ENCODE measurements around the gene LARGE1.
"Not testable (repeated sequence)": the region's sequence is repeated elsewhere in the genome, so short reads cannot be mapped to it uniquely, and the experiment has no call there.

LARGE1 gene

DNA sequence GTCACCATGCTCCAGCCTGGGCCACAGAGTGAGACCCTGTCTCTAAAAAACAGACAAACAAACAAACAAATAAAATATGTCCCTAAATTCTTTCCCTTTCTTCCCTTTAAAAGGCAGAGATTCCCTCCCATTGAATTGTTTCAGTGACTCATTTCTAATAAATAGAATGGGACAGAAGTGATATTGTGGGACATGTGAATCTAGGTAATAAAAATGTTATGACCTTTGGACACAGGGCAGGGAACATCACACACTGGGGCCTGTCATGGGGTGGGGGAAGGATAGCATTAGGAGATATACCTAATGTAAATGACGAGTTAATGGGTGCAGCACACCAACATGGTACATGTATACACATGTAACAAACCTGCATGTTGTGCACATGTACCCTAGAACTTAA lies 459.0 kb downstream of the LARGE1 start:
- DNase-seq: not testable (repeated sequence)

DNA sequence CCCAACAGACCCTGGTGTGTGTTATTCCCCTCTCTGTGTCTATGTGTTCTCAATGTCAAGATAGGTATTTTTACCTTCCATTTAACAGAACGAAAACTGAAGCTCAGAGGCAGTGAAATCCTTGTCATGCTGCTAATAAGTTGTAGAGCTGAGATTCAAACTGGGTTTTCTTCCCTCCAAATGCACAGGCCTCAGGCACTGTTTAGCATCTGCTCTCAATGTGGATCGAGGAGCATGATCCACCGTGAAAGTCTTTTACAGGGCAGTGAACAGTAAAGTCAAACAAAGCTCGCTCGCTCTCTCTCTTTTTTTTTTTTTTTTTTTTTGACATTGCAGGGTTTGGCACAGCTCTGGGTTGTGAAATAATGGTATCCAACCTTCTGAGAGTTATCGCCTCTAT lies 461.1 kb downstream of the LARGE1 start:
- DNase-seq: no peak

DNA sequence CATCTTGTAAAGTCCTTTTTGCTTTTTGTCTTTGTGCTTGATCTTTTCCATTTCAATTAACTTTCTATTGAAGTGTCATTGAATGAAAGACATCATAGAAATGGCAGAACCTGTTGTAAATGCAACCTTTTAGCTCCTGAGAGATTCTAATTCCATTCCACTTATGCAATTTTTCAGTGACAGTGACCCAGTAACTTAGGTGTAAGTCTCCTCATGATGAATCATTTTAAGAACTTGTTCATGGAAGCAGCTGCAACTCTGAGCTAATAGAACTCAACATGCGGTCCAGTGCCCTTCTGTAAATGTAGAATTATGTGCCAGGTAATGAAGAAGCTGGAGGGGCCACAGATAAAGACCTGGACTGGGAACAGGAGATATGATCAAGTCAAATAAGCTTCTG lies 463.8 kb downstream of the LARGE1 start:
- no peak for DNase-seq

DNA sequence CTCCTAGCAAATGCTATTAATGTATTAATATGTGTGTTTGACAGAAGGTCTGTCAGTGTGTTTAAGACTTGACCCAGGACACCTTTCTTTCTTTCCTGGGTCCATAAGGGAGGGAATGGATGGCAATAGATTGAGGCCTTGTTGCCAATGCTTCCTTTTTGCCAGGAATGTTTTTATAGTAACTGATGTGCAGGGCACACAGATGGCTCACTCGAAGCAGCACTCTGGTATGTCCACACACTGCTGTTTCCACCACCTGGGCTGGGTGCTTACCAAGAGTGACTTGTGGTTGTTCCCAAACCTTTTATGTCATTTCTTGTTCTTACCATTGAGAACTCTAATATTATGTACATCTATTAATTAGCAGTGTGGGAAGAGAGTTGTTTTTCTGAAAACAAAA lies 465.2 kb downstream of the LARGE1 start:
- DNase-seq: no peak

DNA sequence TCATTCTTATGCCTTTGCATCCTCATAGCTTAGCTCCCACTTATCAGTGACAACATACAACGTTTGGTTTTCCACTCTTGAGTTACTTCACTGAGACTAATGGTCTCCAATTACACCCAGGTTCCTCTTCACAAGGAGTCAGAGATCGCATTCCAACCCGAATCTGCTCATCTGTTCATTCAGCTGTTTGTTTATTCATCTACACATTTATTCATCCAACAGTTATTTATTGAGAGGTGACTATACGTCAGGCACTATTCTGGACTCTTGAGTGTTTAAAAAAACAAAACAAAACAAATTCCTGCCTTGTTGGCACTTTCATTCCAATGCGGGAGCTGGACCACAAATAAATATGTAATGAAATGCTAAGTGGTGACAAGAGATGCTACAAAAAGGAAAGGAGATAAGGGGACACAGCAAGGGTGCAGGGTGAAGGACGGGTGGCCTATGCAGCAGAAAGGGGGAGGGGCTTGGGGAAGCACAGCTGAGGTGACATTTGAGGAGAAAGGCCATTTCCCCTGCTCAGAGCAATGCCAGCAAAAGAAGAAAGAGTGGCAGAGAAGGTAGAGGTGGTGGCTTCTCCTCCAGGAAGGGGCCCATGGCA lies 468.3 kb downstream of the LARGE1 start:
- DNase-seq: no peak

DNA sequence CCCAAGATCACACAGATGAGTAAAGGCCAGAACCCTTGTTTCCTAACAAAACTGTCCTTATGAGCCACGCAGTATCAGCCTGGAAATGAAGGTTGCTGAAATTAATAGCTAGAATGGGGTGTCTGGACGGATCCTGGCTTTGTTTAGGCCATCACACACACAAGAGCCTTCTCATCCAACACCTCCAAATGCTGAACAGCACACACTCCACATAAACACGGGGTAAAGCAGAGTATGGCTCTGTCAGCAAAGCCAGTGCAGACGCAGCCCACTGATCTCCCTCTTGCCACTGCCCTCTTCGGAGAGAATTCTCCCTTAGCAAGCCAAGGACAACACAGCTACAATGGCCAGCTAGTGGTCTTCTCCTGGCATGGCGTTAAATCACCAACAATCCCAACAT lies 469.5 kb downstream of the LARGE1 start:
- DNase-seq: no peak

DNA sequence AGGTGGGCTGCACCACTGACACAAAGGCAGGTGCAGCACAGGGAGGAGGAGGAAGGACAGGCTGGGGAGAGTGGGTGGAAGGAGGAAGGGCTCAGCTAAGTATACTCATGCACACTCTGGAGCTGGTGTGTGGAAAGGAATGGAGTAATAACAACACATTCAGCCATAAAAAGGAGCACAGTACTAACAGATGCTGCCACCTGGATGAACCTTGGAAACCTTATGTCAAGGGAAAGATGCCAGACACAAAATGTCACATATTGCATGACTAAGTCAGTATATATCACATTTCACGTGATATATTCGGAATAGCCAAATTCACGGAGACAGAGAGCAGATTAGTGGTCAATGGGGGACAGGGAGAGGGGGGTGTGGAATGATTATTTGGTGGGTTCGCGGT lies 472.5 kb downstream of the LARGE1 start:
- DNase-seq: no peak

DNA sequence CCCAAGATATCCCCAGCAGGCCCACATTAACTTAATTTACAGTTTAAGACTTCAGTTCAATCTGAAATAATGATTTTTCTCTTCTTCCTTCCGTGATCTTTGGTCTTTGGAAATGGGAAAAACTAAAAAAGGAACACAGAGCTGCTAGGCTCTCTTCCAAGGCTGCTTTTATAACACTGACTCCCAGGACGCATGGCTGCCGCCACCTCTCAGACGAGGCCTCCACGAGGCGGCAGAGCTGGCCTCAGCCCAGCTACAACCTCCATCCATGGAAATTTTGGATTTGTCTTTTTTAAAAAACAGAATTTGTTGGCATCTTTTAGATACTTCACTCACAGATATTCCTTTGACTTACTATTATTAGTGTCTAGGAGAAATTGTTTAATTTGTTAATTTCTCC lies 476.6 kb downstream of the LARGE1 start:
- no peak for DNase-seq

DNA sequence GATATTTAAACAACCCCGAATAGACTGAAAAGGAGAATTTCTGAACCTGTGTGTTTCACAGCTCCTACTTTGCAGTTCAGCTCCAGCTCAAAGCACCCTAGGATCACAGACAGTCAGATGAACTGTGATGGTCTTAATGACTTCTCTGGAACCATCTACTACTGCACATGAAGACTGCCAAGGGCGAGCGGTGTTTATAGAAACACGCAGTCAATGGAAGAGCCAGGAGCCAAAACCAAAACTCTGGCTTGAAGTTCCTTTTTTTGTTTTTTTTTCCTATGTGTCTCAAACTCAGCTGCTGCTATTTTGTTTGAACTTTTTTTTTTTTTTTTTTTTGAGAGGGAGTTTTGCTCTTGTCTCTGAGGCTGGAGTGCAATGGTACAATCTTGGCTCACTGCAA lies 479.5 kb downstream of the LARGE1 start:
- DNase-seq: no peak

DNA sequence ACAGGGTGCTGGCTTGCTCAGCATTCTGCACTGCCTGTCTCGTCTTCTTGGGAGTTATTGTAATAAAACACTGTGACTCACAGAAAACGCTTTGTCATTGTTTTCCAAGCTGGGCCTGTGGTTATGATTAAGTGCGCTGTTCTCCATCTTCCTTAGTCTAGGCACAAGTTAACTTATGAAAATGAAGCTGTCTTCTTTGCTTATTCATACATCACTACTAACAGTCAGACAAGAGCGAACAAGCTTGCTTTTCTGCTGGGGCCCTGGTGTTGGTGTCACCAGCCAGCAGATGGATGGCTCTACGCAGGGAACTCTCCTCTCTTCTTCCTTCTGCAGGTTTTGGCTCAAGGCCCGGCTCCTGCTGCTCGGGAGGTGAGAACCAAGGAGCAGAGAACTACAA lies 482.0 kb downstream of the LARGE1 start:
- DNase-seq: no peak

DNA sequence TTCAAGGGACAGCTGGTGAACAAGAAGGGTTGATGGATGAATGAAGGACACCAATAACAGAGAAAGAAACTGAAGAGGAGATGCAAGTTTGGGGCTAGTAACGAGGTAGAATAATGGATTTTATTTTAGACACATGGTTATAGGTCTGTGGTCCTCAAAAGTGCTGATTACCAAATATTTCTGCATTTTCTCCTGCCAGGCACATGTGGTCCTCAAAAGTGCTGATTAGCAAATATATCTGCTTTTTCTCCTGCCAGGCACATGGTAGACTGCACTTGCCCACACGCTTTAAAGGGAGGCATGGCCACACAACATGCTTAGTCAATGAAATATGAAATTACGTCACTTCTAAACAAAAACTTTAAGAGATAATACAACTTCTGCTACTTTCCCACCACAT lies 489.0 kb downstream of the LARGE1 start:
- DNase-seq: no peak

DNA sequence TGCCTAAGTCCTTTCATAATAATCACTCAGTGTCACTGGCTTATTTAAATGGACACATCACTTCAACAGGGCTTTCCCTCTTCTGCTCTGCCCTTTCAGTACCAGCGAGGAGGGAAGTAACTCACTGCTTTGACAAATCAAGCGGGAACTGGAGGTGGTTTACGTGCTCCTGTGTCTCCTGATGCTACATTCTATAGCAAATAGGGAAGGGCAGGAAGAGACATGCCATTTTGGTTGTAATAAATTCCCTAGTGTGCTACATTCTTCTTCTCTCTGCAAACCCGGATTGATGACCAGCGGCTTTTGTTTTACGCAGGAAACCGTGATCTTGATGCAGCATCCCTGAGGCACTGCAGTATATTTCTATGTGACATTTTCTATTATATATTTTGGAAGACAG lies 491.0 kb downstream of the LARGE1 start:
- no peak for DNase-seq

DNA sequence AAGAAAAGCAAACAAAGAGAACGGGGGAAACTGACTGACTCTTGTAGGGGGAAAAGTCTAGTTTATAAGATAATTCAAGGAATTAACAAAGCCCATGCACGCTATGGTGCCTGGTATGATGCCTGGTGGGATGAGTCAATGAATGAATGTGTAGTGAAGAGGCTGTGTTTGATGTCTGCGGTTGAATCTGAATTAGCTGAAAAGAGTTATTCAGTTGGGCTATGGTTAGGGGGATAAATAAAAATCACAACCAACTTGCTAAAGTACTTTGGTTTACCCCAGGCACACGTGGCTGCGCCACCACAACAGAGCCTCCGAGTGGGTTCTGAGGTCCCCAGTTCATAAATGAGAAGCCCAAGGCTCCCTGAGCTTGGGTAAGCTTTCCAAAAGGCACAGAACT lies 492.8 kb downstream of the LARGE1 start:
- no peak for DNase-seq

DNA sequence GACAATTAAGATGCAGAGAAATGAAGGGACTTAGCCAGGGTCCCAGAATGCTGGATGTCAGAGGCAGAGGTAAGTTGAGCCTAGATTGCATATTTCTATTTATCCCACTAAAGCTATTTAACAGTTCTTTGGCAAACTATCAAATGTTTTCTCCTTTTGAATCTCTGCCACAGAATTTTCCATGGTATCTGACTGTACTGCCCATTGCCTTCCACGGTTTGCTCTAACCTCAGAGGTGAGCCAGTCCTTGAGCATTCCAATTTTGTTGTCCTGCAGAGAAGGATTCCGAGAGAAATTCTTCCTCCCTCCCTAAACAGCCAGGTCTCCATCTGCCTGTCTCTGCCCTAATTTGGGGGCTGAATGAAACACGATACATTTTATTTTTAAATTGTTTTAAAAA lies 493.8 kb downstream of the LARGE1 start:
- DNase-seq: no peak

DNA sequence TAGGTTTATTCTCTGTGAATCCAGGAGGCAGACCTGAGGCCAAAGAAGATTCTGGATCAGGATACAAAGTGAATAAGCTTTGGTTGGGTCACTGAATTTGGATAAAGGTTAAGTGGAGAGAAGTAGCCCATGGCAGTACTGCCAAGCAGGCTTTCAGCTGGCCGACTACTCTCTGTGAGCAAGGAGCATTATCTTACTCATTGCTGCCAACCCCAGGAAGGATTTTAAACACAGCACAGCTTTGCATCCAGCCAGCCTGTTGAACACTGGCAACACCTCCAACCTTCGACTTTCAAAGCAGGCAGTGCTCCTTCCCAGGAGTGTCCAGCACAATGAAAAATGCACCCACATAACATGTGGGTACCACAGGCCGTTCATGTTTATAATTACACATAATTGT lies 498.4 kb downstream of the LARGE1 start:
- DNase-seq: no peak

DNA sequence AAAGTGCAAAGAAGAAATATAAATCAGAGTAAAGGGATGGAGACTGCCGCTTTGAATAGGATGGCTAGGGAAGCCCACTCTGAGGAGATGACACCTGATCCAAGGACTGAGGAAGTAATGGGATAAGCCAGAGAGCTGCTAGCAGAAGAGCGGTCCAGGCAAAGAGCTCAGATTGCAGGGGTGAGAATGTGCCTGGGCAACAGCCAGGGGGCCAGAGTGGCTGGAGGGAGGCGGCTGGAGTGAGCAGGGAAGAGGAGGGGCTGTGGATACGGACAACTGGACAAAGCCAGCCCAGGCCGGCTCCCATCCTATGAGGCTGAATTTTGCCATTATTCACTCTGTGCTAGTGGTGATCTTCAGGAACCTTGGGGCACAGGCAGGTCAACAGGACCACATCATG lies 501.8 kb downstream of the LARGE1 start:
- no peak for DNase-seq

DNA sequence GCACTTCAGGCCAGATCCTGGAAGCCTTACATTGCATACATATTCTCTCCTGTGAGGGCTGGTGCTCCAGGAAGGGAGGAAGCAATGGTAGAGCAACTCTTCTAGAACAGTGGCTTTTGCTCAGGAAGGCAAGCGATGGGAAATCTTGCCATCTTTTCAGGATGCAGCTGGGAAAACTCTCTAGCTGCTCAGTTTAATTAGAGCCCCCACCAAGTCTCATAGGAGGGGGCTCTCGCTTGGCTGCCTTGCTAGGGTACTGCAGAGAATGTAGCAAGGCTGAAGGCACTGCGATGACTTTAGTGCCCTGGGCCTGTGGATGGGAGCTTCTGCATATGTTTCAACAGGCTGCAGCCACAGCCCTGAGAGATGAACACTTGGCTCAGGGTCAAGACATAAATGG lies 504.9 kb downstream of the LARGE1 start:
- DNase-seq: no peak

DNA sequence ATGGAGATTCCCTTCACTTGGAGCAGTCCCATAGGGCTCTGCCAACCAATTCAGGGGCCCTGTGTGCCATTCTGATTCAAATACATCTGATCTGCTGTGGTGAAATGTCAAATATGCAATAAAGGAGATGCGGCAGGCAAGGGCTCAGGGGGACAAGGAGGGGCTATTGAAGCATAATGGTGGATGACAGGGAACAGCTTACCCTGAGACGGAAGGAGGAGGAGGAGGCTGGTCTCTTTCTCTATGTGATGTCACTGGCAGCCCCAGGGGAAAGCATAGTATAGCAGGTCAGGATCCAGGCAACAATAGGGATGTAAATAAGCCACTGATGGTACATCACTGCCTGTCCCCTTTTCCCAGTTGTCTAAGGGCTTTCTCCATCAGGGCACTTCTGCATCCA lies 511.2 kb downstream of the LARGE1 start:
- no peak for DNase-seq

DNA sequence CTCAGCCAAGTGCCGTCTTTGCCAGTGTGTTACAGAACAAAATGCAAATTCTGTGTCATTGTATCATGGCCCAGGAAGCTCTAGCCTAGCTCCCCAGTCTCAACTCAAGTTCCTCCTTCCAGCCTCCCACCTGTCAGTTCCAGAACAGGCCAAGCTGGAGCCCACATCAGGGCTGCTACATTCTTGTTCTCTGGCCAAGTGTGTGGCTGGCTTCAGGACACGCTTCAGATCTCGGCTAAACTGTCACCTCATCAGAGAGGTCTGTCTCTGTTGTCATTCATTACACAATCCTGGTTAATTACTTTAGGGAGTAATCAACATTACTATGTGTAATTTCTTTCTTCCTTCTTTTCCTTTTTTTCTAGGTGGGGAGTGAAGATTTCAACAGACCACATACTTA lies 515.1 kb downstream of the LARGE1 start:
- no peak for DNase-seq

DNA sequence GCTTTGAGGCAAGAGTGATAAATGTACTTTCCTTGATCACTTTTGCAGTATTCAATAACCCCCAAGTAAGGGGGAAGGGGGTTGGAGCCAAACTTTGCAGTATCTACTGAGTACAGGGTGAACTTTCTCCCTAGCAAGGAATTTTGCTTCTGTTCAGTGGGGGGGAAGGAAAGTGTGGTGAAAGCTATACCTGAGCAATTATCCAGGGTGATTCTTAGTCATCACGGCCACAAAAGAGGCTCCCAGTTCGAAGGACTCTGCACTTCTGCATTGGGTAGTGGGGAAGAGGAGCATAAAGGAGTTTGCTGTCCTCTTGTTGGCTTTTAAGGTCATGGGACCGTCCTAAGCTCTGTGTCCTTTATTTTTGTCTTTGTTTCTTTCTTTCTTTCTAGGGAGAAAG lies 515.6 kb downstream of the LARGE1 start:
- DNase-seq: no peak

DNA sequence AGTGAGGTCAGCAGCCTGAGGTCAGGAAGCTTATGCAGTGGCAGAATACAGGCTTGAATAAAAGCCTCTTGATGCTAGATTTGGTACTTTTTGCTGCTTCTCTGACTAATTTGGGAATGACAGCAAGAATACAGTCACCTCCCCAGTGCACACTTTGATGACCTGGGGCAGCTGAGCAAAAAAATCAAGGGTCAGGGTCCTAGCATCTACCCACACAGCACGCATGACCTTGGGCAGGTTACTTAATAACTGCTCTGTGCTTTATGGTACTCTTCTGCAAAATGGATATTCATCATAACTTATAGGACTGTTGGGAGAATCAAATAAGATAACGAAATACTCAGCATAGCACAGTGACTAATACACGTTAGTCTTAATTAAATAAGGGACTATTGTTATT lies 518.0 kb downstream of the LARGE1 start:
- DNase-seq: no peak

DNA sequence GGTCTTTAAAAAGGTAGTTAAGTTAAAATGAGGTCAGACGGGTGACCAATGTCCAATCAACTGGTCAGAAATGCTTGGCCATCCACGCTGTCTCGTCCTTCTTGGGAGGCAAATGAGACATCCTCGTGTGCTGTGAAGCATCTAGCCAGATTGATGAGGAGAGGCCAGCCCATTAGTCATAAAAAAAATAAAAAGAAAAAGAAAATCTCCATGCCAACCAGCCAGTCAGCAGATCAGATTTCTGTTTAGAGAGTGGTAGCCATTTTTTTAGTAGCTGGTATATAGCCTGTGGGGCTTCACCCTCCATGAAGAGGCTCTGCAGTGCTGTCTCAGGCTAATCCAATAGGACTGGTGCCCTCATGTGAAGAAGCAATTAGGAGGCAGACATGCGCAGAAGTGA lies 519.0 kb downstream of the LARGE1 start:
- DNase-seq: no peak

DNA sequence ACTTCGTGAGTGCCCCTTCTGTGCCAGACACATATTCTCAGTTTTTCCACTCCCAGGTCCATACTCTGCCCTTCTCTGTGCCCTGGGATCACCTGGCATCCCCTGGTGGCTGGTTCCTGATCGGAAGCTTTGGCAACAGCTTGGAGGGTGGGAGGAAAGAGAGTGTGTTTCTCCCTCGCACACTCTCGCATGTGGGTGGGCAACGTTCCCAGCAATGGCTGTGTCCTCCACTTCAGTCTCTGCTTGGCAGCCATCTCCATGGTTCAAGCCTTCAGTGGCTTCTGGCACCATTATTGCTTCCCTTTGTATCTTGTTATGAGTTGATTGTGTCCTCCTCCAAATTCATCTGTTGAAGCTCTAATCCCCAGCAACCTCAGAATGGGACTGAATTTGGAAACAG lies 519.4 kb downstream of the LARGE1 start:
- DNase-seq: no peak

DNA sequence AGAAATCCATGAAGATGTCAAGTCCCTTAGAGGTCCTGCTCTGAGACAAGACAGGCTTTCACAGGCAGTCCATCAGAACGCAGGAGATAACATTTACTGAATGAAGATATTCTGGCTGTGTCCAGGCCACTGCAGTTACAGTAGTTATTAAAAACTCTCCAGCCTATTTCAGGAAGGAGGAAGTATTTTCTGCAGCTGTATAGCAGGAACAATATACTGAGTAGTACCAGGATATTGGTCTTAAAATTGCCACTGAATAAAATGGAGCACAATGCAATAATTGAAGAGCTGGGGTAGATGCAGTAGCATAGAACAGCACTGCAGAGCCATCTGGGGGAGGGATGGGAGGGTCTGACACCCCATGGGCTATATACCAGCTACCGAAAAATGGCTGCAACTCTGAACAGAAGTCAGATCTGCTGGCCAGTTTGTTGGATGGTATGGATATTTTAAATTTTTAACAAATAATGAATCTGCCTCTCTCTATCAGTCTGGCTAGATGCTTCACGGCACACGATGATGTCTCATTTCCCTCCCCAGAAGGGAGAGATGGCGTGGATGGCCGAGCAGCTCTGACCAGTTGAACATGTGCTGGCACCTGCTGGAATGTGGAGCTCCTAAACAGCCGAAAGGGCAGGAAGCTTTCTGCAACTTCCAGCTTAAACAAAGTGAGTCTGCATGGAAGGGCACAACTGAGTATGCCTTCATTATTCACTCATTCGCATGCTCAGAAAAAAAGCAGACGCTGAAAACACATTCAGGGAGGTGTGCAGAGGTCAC lies 520.0 kb downstream of the LARGE1 start:
- no peak for DNase-seq

DNA sequence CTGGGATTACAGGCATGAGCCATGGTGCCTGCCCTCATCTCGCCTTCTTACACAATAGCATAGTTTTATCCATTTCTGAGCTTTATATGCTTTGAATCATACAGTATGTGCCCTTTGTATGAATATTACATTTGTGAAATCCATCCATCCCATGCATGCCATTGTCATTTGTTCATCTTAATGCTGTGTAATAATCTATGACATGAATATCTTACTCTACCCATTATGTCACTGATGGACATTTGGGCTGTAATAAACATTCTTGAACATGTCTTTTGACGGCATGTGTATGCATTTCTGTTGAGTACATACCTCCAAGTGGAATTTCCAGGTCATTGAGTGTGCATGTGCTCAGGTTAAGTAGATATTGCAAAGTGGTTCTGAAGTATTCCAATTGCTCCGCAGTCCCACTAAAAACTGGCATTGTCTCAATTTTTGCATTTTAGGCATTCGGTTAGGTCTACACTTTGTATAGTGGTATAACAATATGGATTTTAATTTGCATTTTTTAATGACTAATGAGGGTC lies 522.8 kb downstream of the LARGE1 start:
- no peak for DNase-seq
